ENCODE results near the gene TRIM10.
A peak's percentile ranks its signal among the peaks of the same experiment; 100 is the strongest.
"Not testable (repeated sequence)": the region's sequence is repeated elsewhere in the genome, so short reads cannot be mapped to it uniquely, and the experiment has no call there.

The TRIM10 gene

DNA sequence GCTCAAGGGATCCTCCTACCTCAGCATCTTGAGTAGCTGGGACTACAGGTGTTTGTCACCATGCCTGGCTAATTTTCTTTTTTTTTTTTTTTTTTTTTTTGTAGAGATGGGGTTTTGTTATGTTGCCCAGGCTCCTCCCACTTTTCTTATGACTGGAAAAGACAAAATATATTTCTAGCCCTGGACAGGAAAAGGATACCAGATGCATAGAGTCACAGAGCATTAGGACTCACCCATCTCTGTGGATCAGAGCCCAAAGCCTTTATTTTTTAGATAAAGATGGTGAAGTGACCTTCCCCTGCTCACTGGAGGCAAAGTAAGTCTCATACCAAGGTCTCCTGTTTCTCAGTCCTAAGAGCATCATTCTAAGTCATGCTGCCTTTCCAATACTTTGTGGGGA, 3.4 kb downstream of the TRIM10 start:
- no peak for DNase-seq
- in situ Hi-C loops (cut with HindIII; ENCODE audit: low pct_ligation_motif_present, low pct_unique_long_range_greater_than_20kb, low sequenced_read_pairs), result no loop called here

DNA sequence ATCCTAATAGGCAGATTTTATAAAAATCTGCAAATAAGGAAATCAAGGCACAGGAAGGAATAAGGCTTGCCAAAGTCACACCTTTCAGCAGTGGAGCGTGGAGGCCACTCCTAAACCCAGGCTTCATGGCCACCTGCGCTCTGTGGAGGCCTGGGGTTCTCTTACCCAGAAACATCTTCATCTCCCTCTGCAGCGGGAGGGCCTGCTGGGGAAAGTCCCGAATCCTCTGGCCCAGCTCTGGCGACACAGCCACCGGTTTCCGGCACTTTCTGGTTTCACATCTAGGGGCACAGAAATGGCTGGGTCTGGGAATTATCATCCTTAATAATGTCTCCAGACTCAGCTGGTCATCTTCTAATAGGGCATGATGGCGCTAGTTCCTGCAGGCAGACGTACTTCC, 4.2 kb downstream of the TRIM10 start:
- DNase-seq, result no peak
- in situ Hi-C loops (cut with HindIII; ENCODE audit: low pct_ligation_motif_present, low pct_unique_long_range_greater_than_20kb, low sequenced_read_pairs), result no loop called here

DNA sequence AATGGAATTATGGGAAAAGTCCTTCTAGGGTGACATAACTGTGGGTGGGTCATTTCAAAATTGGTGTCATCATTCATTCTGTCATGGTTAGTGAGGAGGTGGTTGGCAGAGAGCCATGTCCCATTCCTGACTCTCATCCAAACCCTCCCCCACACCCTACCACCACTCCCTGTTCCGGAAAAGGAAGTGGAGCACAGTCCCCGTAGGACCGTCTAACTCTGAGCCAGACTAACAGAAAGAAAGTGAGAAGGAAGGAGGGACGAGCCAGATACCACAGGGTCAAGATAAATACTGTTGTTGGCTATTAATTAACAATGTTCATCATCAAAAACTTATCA, 4.8 kb downstream of the TRIM10 start:
- peak; percentile 44 for DNase-seq
- in situ Hi-C loops (cut with HindIII; ENCODE audit: low pct_ligation_motif_present, low pct_unique_long_range_greater_than_20kb, low sequenced_read_pairs), result no loop called here

DNA sequence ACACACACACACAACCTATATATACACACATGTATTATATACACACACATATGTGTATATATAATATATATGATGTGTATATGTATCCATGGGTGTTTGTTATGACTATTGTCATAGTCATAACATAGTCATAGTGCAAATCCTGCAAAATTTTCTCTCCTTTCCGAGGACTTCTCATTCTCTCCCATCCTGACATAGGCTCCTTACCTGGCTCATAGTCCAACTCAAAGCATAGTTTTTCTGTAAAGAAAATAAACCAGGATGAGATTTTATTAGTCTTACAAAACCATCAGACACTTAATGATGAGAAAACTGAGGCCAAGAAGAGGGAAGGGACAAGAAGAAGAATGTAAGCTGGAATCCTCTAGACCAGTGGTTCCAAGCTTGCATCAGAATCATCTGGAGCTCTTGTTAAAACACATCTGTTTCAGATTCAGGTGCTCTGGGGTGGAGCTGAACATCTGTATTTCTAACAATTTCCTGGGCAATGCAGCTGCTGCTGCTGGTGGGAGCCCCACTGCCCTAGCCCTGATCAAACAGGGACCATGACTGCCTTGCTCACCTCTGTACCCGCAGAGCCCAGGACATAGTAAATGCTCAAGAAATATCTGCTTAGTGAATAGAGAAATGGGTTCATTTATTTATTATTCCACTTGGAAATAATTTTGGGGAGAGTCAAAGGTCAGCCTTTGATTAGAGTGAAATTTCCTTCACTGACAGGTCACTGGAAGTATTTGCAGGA, 5.3 kb downstream of the TRIM10 start:
- DNase-seq, result no peak
- in situ Hi-C loops (cut with HindIII; ENCODE audit: low pct_ligation_motif_present, low pct_unique_long_range_greater_than_20kb, low sequenced_read_pairs), result no loop called here

DNA sequence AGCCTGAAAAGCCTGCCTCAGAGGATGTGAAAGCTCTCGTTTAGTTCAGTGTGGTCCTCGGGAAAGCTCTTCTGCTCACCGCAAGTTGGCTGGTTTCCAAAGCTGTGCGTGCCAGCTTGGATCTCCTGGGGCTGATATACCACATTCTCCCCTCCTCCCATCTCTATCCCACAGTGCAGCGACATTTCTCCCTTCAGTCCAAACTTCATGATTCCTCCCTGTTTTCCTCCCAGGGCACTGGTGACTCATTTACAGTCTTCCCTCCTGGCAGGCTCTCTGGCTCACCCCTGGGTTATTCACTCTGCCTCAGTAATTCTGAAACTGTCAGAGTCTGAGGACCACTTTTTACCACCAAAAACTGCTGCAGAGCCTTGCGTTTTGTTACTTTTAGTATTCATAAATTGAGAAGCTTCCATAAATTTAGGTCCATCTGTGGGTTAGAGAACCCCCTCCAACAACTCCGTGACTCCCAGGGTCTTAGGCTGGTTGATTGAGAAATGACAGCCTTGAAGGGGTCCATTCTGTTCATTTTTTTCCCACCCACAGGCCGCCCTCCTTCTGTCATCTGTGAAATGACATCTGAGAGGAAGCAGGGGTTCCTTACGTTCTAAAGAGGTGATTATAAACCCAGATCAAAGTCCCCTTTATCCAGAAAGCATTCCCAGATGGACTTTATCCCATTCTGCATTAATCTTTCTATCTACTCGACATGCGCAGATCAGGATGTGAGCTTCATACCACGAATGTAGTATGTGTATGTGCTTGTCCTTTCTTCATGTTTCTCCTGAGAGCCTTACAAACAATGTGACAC, 6.1 kb downstream of the TRIM10 start:
- in situ Hi-C loops (cut with HindIII; ENCODE audit: low pct_ligation_motif_present, low pct_unique_long_range_greater_than_20kb, low sequenced_read_pairs), result no loop called here
- DNase-seq, result peak; percentile 94

DNA sequence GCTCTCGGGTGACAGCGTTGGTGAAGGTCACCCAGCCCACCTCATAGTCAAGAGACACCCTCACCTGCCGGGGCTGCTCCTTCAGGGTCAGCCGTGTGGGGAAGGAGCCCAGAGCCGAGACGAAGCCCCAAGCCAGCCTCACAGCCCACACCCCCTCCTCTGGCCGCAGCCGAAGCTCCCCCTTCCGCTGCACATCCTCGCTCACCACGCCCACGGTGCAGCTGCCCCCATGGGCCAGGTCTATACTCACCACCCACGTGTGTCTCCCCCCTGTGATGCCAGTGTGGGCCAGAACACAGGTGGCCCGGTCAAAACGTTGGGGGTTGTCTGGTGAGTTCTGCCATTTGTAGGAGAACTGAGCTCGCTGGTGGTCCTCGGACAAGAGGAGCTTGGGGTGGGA, 7.0 kb downstream of the TRIM10 start:
- DNase-seq, result no peak
- in situ Hi-C loops (cut with HindIII; ENCODE audit: low pct_ligation_motif_present, low pct_unique_long_range_greater_than_20kb, low sequenced_read_pairs), result no loop called here

DNA sequence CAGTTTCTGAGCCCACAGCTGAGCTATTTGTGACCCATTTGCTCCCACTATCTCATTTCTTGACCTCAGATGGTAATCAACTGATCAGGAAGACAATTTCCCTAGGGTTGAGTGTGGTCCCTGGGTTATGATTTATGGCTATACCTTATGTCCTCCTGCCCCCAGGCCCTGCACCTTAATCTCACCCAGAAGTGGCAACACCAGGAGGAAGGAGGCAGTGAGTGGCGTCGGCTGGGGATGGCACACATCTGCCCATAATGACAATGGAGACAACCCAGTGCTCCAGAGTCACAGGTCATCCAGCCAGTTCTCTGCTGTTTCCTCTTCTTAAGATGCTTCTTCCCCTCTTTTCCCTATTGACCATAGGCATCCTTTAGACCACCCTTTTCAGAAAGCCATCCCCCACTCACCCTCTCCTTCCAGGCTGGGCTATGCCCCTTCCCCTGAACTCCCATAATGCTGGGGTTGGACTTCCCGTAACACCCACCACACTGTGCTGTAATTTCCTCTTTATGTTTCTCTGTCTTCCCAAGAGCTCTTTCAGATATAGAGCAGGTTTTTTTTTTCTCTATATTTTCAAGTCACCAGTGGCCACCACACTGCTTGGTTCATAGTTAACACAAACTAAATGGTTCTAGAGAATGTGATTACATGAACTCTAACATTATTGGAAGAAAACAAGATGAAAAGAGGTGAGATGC, 8.0 kb downstream of the TRIM10 start:
- in situ Hi-C loops (cut with HindIII; ENCODE audit: low pct_ligation_motif_present, low pct_unique_long_range_greater_than_20kb, low sequenced_read_pairs), result no loop called here
- no peak for DNase-seq

DNA sequence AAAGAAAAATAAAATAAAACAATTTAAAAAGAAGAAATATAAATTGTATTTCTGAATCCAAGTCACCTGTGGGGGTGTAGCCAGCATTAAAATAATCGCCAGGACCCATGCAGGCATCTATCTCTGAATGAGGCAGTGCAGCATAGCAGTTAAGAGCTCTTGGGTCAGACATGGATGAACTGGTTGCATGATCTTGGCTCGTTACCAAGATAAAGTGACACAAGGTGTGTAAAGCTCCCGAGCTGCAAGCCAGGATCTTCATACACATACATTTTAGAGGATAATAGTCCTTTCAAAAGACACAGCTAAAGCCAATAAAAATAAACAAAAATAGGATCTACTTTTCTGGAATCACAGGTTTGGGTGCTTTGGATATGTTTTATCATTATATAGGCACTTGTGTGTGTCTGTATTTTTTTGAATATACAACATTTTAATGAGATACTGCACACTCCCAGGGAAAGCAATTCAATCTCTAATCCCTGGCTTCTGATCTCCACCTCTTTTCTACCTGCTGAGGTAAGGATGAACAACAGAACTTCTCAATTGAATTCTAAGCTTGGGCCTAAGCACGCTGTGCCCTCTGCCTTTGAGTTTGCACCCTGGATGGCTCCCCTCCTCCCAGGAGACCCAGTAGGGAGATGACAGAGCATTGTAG, 8.9 kb downstream of the TRIM10 start:
- no peak for DNase-seq
- in situ Hi-C loops (cut with HindIII; ENCODE audit: low pct_ligation_motif_present, low pct_unique_long_range_greater_than_20kb, low sequenced_read_pairs), result no loop called here

DNA sequence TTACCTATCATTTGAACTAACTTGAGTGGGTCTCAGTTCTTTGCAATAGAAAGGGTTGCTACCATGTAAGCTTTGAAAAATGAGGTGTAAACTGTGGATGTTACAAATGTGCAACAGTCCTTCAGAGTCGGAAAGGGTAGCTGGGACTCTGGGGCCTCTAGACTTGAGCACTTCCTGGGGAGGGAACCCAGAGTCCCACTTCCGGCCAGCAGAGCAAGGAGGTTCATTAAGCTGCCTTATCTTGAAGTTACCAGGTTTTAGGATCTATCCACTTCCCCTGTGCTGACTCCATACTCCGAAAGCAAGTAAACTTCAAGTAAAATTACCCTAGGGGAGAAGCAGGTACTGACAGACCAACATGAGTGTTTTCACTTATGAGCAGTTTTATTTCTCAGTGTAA, 9.4 kb downstream of the TRIM10 start:
- in situ Hi-C loops (cut with HindIII; ENCODE audit: low pct_ligation_motif_present, low pct_unique_long_range_greater_than_20kb, low sequenced_read_pairs), result no loop called here

DNA sequence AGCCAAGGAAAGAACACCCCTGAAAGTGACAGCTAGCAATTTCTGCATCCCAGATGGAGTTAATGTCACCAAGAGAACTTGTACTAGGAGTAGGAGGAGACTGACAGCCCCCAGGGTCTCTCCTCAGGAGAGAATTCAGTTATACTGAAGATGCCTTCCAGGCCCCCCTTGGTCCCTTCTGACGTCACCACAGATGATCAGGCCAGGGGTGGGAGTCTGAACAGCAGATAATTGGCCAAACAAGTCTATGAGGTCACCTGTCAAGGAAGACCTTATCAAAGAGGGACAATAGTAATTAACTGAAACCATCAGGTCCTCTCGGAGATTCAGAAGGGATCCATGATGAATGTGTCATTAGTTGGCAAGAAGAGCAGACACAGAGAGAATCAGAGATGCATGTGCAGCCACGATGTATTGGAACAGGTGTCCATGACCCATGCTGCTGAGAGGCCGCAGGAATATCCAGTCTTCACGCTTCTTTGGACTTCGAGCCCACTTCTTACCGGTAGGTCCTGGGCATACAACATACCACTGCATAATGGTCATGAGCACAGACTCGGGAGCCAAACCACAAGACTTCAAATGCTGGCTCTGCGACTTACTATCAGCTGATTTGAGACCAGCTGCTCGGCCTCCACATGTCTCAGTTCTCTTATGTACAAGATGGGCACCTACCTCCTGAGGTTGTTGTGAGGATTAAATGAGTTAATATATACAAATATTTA, 10.2 kb downstream of the TRIM10 start:
- in situ Hi-C loops (cut with HindIII; ENCODE audit: low pct_ligation_motif_present, low pct_unique_long_range_greater_than_20kb, low sequenced_read_pairs), result no loop called here
- peak; percentile 88 for DNase-seq

More for the DNA sequence above, 9.4 kb downstream of the TRIM10 start:
- DNase-seq, result no peak

DNA sequence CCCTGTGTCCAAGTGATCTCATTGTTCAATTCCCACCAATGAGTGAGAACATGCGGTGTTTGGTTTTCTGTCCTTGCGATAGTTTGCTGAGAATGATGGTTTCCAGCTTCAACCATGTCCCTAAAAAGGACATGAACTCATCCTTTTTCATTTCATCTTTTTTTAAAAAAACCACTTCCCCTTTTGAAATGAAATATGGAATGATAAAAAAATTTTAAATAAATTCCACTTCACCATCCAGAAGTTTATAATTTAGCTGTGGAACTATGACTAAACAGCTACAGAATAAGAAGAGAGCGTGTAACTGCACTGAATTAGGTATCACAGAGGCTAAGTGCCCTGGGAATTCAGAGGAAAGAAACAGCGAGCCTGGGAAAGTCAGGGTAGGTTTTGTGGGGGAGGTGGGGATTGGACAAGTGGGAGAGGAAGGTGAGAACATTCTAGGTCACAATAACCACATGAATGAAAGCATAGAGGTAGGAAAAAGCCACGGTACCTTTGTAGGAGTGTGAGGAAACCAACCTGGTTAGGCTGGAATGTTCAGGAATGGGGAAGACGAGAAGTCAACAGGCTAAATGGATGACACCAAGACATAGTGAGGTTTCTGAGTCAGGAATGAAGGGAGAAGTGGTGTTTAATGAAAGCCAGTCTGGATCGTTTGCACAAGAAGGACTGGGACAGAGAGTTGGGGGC, 11.0 kb downstream of the TRIM10 start:
- in situ Hi-C loops (cut with HindIII; ENCODE audit: low pct_ligation_motif_present, low pct_unique_long_range_greater_than_20kb, low sequenced_read_pairs), result no loop called here

DNA sequence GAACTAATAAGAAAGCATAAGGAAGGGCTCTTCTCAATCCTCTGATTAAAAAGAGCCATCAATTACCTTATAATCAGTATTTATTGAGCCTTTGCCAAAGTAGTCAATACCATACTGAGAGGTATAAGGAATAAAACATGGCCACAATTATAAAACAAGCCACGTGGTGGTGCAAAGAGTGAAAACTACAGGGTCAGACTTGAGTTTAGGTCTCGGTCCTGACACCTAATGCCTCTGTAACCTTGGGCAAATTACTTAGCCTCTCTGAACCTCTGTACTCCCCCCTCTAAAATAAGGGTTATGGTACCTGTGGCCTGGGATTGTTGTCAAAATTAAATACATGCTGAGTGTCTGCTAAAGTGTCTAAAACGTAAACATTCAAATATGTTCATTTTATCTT, 11.8 kb downstream of the TRIM10 start:
- in situ Hi-C loops (cut with HindIII; ENCODE audit: low pct_ligation_motif_present, low pct_unique_long_range_greater_than_20kb, low sequenced_read_pairs), result no loop called here
- peak; percentile 37 for DNase-seq

More for the DNA sequence above, 11.0 kb downstream of the TRIM10 start:
- no peak for DNase-seq

DNA sequence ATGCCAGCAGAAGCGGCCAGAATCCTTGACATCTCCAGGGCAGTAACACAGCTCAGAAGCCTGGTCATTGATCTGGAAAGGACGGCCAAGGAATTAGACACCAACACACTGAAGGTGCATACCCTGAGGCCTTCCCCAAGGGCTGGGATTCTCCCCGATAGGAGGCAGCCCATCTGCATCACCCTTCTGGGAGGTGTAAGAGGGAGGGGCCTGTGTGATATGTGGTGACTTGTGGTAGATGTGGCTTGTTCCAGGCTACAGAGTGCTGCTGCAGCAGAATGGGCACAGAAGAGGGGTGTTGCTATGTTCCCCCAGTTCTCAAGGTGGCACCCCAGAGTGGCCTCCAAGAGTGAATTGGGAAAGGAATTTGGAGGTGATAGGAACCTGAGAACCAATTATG, 13.9 kb downstream of the TRIM10 start:
- in situ Hi-C loops (cut with HindIII; ENCODE audit: low pct_ligation_motif_present, low pct_unique_long_range_greater_than_20kb, low sequenced_read_pairs), result no loop called here
- no peak for DNase-seq

DNA sequence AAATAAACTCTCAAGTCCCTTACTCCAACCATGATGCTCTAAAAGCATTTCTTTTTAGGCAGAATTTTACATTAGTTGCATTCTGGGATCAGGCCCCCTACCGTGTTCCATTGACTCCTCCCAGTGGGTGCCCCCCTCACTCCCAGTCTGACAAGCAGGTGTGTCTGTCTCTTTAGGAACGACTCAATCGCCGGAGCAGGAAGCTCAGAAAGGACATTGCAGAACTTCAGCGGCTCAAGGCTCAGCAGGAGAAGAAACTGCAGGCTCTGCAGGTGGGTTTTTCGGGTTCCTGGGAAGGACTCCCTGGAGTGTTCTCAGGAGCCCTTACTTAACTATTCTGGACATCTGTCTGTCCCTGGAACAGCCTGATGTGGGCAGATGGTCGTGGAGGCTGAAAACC, 15.2 kb downstream of the TRIM10 start:
- in situ Hi-C loops (cut with HindIII; ENCODE audit: low pct_ligation_motif_present, low pct_unique_long_range_greater_than_20kb, low sequenced_read_pairs), result no loop called here

DNA sequence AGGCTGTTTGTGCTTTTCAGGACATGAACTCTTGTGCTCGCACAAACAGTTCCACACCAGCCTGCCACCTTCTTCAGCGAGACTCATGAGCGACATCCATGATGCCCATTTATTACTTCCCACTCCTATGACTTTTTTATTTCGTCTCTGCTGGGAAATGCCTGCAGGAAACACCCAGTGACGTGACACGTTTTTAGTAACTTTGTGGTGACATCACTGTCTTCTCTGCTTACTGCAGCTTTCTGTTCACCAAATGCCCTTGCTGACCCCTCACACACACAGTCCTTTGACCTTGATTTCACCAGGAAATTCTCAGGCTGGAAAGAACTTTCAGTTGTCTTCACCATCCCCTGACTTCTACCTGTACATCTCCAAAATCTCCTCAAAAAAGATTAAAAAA, 16.2 kb downstream of the TRIM10 start:
- no peak for DNase-seq
- in situ Hi-C loops (cut with HindIII; ENCODE audit: low pct_ligation_motif_present, low pct_unique_long_range_greater_than_20kb, low sequenced_read_pairs), result no loop called here

More for the DNA sequence above, 15.2 kb downstream of the TRIM10 start:
- DNase-seq, result no peak

DNA sequence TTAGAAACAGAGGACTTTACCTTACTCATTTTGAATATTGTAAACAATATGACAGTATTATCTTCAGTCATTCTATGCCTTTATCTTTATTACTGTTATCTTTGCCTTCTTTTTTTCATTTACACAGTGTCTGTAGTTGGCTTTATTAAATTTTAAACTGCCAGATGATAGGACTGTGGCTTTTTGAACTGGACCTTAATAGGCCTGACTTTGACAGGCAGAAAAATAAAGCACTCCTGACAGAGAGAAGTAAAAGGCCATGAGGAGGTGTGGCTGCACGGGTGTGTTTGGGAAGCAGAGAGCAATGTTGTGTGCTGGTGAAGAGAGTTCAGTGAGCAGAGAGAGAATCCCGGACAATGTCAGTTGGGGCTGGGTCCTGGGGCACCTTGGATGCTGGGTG, 17.2 kb downstream of the TRIM10 start:
- in situ Hi-C loops (cut with HindIII; ENCODE audit: low pct_ligation_motif_present, low pct_unique_long_range_greater_than_20kb, low sequenced_read_pairs), result no loop called here
- no peak for DNase-seq

DNA sequence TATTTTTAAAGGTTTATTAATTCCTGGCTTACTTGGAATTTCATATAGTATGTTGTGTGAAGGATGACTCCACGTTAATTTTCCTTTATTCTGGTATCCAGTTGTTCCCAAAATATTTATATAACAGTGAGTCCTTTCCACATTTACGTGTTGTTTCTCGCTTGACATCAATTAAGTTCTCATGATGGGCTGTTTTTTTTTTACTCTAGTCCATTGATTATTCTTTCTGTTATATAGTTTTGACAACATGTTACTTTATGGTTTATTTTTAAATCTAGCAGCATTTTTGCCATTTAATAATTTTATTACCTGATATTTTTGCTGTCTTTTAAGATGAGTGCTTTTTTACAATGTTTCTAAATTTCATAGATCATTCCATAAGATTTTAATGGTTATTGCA, 18.3 kb downstream of the TRIM10 start:
- no peak for DNase-seq
- in situ Hi-C loops (cut with HindIII; ENCODE audit: low pct_ligation_motif_present, low pct_unique_long_range_greater_than_20kb, low sequenced_read_pairs), result no loop called here

DNA sequence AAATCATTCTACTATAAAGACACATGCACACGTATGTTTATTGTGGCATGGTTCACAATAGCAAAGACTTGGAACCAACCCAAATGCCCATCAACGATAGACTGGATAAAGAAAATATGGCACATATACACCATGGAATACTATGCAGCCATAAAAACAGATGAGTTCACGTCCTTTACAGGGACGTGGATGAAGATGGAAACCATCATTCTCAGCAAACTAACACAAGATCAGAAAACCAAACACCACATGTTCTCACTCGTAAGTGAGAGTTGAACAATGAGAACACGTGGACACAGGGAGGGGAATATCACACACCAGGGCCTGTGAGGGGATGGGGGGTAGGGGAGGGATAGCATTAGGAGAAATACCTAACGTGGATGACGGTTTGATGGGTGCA, 20.8 kb downstream of the TRIM10 start:
- in situ Hi-C loops (cut with HindIII; ENCODE audit: low pct_ligation_motif_present, low pct_unique_long_range_greater_than_20kb, low sequenced_read_pairs); DNase-seq: not testable (repeated sequence)

Measured in ACHN (cell line).